ENCODE measurements around the gene TMC2.
"Not testable (repeated sequence)": the region's sequence is repeated elsewhere in the genome, so short reads cannot be mapped to it uniquely, and the experiment has no call there.

The TMC2 gene

DNA sequence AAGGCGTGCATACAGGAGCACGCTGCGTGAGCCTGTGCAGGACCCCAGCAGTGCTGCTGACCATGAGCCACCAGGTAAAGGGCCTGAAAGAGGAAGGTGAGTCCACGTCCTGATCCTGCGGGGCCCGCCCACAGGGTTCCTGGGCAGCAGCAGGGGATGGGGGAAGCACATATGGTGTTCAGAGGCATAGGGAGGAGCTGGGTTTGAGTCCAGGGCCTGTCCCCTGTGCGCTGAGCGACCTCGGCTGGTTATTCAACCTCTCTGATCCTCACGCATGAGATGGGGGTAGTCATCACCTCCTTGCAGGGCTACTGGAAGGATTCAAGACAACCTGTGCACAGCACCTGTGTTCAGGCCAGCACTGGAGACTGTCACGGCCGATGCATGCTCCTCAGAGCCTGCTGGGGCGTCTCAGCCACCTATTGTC is at the start of gene TMC2:
TSS of gene TMC2 (plus strand) at position 14 of the 427 bp plus-strand sequence. CDS start at position 63, 49 bp downstream.
- no peak for DNase-seq (ENCODE audit: low read depth, low spot score)

- DNase-seq (ENCODE audit: low read depth, low spot score): not testable (repeated sequence)
These were observed 33.5 kb upstream of the TMC2 start for GRCh38 chr20:2502808-2503384.

DNA sequence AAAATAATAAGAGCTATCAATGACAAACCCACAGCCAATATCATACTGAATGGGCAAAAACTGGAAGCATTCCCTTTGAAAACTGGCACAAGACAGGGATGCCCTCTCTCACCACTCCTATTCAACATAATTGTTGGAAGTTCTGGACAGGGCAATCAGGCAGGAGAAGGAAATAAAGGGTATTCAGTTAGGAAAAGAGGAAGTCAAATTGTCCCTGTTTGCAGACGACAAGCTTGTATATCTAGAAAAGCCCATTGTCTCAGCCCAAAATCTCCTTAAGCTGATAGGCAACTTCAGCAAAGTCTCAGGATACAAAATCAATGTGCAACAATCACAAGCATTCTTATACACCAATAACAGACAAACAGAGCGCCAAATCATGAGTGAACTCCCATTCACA is 31.6 kb upstream of the TMC2 start:
- DNase-seq (ENCODE audit: low read depth, low spot score): not testable (repeated sequence)

- DNase-seq (ENCODE audit: low read depth, low spot score): not testable (repeated sequence)
These were observed 29.9 kb upstream of the TMC2 start for GRCh38 chr20:2506426-2506825.

DNA sequence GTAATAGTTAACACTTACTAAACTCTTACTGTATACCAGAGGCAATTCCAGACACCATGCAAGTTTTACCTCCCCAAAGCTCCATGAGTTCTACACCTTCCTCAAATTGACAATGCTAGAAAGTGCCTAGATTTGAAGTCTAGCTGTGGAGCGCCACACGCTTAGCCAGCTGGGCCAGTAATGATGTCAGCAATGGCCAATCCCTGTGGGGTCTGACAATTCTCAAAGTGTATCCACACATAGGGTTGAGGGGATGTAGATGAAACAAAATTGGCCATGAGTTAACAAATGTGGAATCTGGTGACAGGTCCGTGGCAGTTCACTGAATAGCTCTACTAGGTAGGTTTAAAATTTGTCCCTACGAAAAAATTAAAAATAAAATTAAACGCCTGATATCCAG is 28.9 kb upstream of the TMC2 start:
- DNase-seq (ENCODE audit: low read depth, low spot score): no peak

DNA sequence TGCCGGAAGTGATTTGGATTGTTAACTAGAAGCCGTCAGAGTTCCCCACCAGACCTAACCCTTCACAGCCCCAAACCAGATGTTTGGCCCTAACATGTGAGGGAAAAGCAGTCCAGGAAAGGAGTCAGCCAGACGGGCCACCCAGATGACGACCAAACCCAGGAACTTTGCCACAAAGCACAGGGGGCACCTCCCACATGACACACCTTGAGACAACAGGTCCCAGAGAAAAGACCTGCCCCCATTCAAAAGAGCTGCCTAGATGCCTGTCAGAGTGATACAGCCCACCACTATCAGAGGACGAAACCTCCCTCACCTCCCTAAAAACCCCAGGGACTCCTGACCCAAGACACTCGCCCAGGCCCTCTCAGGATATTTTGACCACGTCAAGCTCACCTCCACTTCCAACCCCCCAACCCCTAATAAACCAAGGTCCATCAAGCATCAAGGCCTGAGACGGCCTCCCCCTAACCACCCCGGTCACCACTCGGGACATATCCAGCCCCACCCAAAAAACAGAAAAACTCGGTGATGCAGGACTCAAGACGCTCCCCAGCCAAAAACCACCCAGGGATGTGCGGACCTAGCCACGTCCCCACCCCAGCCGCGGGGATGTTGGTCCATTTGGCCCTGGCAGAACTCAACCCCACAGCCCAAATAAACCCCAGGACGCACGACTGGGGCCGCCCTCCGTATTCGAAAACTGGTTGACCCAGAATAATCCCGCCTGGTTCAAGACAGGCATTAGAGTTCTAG is 28.3 kb upstream of the TMC2 start:
- DNase-seq (ENCODE audit: low read depth, low spot score): no peak

DNA sequence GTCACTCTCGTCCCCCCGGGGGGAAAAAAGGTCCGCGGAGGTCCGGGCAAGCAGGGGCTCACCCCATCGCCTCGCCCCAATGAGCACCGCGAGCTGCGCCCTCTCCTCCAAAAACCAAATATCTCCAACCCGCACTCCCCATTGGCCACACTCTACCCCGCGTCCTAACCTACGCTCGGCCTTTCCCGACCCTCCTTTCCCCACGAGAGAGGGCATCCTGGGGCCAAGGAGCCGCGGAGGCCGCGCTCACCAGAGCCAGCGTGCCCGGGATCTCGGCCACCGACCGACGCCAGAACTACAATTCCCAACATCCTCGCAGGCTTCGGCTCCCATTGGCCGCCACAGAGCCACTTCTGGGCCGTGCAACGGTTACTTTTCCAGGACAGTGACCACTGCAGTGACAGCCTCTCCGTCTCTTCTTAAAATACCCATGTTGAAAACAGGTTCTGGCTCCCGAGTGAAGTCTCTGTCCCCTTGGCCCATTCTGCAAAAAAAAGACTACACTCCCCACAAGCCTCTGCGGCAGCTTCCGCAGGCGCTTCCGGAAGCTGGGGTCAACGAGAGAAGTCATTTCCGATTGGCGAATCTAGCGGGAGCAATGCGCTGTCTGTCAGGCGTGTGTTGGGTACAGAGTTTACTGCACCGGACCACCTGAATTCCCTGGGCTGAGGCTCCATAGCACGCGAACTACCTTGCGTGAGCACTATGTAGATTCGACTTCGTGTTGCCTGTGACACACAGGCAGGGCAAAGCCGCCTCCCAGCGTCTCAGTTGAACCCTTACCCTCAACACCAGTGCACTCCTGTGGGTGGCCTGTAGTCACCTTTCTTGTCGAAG is 27.5 kb upstream of the TMC2 start, which contains the start of gene ZNF343:
TSS of gene ZNF343 (minus strand) at position 285 of the 837 bp plus-strand sequence. CDS start 15,020 bp downstream, outside the sequence.
- DNase-seq (ENCODE audit: low read depth, low spot score): peak; percentile 40

GRCh38 chr20:2509468-2509781 is 26.9 kb upstream of the TMC2 start:
- no peak for DNase-seq (ENCODE audit: low read depth, low spot score)

- DNase-seq (ENCODE audit: low read depth, low spot score): no peak
These were observed 26.6 kb upstream of the TMC2 start for GRCh38 chr20:2509794-2510193.

- no peak for DNase-seq (ENCODE audit: low read depth, low spot score)
These were observed 21.2 kb upstream of the TMC2 start for GRCh38 chr20:2515203-2515602.

DNA sequence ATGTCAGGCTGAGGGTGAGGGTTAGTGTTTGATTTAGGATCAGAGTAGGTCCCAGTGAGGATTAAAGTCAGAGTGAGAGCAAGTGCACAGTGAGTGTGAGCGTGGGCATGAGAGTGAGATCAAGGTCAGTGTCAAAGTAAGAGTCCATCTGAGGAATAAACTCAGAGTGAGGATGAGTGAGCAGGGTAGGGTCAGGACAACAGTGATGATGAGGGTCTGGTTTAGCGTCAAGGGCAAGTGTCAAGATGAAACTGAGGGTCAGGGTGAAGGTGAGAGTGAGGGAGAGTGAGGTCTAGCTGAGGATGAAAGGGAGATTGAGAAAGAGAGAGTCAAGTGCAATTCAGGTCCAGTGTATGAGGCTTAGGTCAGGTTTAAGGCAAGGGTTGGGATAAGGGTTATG is 20.0 kb upstream of the TMC2 start:
- no peak for DNase-seq (ENCODE audit: low read depth, low spot score)

GRCh38 chr20:2518096-2518495 is 18.3 kb upstream of the TMC2 start:
- no peak for DNase-seq (ENCODE audit: low read depth, low spot score)

- DNase-seq (ENCODE audit: low read depth, low spot score): no peak
These were observed 17.8 kb upstream of the TMC2 start for GRCh38 chr20:2518558-2518957.

GRCh38 chr20:2519115-2519809 is 17.1 kb upstream of the TMC2 start:
- no peak for DNase-seq (ENCODE audit: low read depth, low spot score)

DNA sequence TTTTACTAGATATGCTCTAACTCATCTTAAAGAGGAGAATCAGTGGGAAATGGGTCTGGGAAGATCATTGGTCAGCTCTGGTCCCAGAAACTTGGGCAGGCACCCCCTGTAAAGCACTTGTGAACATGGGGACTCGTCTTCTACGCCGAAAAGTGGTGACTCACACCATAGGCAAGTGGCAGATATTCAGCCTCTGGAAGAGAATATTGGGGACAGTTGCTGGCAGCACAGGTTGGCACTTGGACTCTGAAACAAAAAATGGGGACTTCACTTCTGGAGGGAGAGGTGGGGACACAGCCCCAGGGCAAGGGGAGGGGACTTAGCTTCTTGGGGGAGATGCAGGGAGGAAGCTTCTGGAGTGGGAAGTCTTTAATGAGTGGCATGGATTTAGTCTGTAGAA is 15.8 kb upstream of the TMC2 start:
- DNase-seq (ENCODE audit: low read depth, low spot score): no peak

- no peak for DNase-seq (ENCODE audit: low read depth, low spot score)
These were observed 14.7 kb upstream of the TMC2 start for GRCh38 chr20:2521369-2522305.

- not testable (repeated sequence) for DNase-seq (ENCODE audit: low read depth, low spot score)
These were observed 13.4 kb upstream of the TMC2 start for GRCh38 chr20:2522826-2523429.

GRCh38 chr20:2523919-2524708 is 12.3 kb upstream of the TMC2 start:
- peak; percentile 55 for DNase-seq (ENCODE audit: low read depth, low spot score)

DNA sequence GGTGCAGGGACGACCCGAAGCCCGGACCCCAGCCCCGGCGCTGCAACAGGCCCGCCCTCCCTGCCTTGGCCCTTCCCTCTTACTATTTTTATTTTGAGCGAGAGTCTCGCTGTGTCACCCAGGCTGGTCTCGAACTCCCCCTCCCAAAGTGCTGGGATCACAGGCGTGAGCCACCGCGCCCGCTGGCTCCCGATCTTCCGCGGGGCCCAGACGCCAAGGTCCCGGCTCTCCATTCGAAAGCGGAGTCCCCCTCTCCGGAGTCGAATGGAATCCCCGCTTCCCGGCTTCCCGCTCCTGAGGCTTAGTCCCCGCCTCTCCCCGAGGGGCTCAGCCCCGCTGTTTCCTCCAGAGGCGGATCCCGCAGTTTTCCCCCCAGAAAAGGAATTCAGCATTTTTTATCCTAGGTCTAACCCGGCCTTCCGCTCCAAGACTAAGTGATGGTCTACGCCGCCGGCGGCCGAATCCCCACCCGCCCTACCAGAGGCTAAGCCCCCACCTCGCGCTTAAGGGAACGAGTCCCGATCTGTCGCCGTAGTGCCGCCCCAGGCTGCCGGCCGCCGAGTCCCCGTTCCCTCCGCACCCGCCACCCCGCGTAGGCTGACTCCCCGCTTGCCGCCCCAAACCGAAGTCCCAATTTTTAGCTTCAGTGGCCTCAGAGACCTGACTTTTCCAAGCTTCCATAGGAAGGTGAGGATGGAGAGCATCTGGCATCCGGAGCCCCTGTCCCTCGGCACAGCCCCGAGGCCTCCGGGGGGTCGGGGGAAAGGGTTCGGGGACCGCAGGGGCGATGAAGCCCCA is 11.5 kb upstream of the TMC2 start:
- no peak for DNase-seq (ENCODE audit: low read depth, low spot score)

Measured in smooth muscle cell of the brain vasculature (primary cell).